DMS79 (cell line): ENCODE results near the gene CAMKK1.
A peak's percentile ranks its signal among the peaks of the same experiment; 100 is the strongest.
"Not testable (repeated sequence)": the region's sequence is repeated elsewhere in the genome, so short reads cannot be mapped to it uniquely, and the experiment has no call there.

ENCODE experiments used
- DNase-seq: peaks from one replicate; lab custom pipeline; 2025; lab: John Stamatoyannopoulos, UW

CAMKK1 gene

GRCh38 chr17:3846437-3847164 is 46.3 kb downstream of the CAMKK1 start:
- DNase-seq, result no peak

DNA sequence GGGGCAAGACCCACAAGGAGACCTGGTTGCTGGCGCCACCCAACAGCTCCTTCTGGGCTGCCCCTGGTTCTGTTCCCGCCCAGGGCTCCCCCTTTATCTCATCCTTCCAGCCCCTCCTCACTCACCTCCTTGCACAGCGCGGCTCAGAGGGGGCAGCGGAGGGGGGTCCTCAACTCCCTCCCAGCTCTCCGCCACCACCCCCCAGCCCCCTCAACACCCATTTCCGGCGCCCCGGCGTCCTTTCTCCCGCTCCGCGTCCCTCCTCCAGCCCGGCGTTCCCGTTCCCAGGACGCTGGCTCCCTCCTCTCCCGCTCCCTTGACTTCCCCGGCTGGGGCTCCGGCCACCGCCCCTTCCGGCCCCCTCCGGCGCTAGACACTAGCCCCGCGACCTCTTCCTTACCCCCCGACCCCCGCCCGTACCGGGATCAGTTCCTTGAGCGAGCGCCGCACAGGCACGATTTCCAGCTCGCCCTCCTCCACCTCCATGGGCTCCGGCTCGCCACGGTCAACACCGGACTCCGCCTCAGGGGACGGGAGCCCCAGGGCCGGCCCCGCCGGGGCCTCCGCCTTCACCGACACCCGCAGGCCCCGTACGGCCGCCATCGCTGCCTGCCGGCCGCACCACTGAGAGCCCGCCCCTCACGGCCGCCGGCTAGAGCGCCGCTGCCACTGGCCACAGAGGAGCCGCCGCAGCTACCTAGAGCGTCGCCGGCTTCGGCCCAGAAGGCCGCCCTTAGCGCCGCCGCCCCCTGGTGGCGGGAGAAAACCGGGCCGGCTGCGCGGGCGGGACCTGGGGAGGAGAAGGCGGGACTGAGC is 47.0 kb downstream of the CAMKK1 start, which contains the start of gene NCBP3:
TSS of gene NCBP3 (minus strand) at position 626 of the 816 bp plus-strand sequence. CDS start at position 603, 23 bp downstream.
- DNase-seq, result peak; percentile 83

DNA sequence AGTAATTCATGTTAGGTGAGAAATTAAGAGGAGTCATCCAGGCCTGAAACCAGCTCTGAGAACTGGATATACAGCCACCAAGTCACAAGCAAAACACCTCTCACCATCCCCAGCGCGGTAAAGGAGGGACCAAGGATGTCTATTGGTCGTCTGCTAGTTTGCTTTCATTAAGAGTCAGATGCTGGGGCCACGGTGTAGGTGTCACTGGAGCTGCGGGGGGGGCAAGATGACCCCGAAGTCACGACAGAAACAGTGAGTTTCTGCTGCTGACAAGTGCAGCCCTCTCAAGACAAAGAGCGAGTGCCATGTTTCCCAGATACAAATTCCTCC is 47.6 kb downstream of the CAMKK1 start:
- DNase-seq, result no peak

- DNase-seq, result not testable (repeated sequence)
Measured at GRCh38 chr17:3844556-3844955, 48.3 kb downstream of the CAMKK1 start.

DNA sequence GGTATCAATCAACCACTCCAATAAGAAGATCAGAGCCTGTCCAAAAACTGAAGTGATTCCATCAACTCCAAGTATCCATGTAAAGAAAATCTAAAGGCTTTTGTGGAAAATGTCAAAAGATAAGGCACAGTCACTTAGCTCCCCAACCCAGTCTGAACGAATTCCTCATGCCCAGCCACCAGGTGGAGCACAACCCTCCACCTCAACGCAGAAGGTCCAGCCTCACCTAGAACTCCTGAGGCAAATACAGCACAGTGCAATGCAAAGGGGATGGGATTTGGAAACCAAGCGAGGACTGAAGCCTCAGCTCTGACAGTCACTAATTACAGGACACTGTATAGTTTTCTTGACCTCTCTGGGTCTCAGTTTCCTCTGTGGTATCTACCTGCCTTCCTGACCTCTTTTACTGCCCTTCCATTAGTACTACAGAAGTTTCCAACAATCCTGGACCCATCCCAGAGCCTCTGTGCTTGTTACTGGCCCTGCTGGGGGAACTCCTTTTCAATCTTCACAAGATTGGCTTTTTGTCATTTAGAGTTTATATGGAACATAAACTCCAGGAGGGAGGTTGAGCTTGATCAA is 48.8 kb downstream of the CAMKK1 start:
- no peak for DNase-seq

DNA sequence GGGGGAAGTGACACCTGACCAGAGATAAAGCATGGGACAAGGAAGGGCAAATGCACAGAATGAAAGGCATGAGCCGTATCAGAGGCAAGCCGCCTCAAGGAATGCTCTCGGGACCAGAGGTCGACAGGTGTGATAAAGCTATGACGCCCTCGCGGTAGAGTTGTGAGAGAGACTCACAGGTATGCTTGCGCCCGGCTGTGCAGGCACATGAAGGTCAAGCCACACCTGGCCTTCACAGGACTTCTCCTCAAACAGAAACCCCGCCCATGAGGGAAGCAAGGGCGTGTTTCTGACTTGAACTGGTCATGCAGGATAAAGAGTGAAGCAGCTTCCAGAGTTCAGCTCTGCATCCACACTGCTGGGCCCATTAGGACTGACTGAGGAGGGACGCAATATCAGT is 54.6 kb downstream of the CAMKK1 start:
- DNase-seq, result no peak

GRCh38 chr17:3836551-3836950 is 56.3 kb downstream of the CAMKK1 start:
- no peak for DNase-seq

DNA sequence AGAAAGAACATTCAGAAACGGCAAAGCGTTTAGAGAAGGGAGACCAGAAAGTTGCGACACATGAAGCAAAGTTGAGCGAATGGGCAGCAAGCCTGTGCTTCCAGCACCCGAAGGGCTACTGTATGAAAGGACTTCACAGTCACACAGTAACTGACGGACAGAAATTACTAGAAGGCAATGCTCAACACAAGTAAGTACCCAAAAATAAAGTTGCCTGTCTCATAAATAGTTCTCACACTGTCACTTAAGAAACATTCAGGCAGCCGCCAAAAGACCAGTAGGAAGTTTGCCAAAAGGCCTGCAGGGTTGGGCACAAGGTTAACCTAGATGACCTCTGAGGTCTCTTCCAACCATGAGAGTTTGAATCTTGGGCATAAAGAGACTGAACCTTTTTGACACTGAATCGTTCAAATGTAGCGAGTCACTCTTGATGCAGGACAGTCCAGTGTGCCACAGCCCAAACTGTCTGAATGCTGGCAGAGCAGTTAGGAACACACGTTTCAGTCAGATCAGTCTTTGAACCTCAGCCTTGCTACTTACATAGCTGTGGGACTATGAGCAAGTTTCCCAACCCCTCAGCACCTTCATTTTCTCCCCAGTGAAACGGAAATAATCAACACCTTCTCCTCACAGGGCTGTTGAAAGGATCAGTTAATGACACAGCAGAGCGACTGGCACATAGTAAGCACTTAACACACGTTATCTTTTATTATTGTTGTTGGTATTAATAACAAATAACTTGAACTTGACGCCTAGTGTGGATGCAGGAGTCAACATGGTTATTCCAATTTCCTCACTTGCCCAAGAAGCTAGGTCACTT is 57.2 kb downstream of the CAMKK1 start:
- no peak for DNase-seq

GRCh38 chr17:3834811-3835210 is 58.0 kb downstream of the CAMKK1 start:
- DNase-seq, result no peak

DNA sequence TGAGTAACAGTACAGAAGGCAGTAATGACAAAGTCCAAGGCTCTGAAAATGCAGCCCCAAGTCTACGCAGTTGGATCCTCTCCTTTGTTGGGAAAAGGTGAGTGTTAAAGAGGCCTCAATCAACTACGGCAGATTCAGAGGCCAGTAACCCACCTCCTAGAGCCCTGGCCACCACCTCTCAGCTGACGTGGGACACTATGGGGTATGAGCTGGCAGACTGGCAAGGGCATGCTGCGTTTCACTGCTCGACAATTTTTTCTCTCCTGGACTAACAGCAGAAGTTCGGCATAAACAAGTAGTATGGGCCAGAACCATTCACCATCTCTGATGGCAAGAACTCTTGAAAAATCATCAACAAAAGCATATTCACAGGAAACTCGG is 64.0 kb downstream of the CAMKK1 start:
- DNase-seq, result no peak

- no peak for DNase-seq
Measured at GRCh38 chr17:3828151-3828851, 64.6 kb downstream of the CAMKK1 start.

DNA sequence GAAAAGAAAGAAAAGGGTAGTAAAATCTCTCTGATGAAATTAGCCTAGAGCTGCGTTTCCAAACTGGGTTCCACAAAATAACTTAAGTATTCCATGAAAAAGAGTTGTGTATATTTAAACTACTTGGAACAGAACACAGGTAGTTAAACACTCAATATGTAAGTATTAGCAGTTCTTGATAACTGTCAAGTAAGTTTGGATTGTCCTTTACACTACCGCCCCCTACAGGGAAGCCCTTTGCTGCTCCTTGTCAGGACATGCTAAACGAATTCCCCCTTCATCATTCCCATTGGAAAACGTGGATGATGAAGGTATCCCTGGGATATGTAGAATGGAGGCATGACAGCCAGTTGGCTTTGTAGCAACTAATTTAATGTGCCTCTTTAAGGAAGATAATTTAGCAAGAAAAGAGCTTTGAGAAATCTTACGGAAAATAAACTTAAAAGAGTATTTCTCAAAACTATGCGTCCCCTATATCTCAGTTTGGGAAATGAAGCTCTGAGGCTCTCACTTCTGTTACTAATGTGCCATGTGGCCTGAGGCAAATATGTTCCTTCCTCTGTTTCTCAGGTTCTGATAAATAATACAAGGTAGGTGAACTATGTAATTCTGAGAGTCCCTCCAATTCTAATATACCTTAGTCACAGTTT is 65.6 kb downstream of the CAMKK1 start:
- DNase-seq, result no peak

DNA sequence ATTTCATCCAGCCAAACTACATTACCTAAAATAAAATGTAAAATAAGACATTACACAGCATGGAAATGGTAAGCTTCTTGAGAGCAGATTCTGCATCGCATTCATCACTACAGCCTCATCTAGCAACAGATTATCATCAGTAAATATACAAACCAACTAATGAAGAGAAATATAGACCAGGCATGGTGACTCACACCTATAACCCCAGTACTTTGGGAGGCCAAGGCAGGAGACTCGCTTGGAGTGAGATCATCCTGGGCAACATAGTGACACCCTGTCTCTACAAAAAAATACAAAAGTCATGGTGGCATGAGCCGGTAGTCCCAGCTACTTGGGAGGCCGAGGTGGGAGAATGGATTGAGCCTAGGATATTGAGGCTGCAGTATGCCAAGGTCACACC is 66.7 kb downstream of the CAMKK1 start:
- no peak for DNase-seq

- DNase-seq, result no peak
Measured at GRCh38 chr17:3821101-3821500, 71.8 kb downstream of the CAMKK1 start.

DNA sequence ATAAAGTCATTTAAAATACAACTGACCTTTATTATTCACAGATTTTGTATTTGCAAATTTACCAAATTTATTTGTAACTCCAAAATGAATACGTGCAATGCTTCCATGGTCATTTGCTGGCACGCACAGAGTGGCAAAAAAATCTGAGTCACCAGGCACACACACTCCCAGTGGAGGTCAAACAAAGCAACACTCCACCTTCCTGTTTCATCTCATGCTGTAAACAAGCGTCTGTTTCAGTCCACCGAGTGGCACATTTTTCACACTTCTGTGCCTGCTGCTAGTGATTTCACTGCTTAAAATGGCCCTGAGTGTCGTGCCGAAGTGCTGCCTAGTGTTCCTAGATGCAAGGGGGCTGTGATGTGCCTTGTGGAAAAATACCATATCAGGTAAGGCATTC is 74.1 kb downstream of the CAMKK1 start:
- no peak for DNase-seq

- DNase-seq, result no peak
Measured at GRCh38 chr17:3817851-3818605, 74.8 kb downstream of the CAMKK1 start.

DNA sequence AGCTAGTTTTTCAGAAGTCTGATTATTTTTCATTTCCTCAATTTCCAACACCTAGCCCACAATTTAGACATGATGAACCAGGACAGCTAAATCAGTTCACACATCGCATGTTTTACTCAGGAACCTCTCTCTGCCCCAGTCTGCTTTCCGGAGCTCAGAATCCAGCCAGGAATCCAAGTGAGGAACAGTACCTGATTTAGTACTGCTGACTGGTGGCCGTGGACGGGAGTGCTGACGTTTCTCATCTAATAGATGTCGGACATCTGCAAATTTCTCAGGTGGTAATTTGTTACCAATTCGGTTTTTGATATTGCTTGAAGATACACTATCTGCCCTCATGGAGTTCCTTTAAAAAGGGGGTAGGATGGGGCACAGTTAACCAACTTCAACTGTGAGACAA is 76.9 kb downstream of the CAMKK1 start:
- DNase-seq, result no peak

DNA sequence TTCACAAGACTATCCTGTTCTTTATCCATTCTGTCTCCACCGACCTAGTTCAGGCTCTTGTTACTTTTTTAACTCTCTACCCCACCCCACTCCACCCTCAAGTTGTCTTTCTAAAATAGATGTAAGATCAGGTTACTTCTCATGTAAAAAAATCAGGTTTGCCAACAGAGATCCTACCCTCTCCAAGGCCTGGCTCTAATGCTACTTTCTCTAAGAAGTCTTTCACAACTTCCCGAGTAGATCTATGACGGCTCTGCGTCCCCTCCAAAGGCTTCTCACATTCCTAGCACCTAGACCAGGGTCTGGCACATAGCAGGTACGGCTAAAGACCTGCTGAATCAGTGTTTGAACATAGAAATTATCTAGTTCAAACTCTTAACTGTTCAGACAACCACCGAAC is 77.7 kb downstream of the CAMKK1 start:
- no peak for DNase-seq

- DNase-seq, result no peak
Measured at GRCh38 chr17:3814361-3814760, 78.5 kb downstream of the CAMKK1 start.

GRCh38 chr17:3813171-3813570 is 79.7 kb downstream of the CAMKK1 start:
- DNase-seq, result no peak
